Bronchial epithelial cell (primary cell): Measurements from ENCODE around the gene ZNF281. TPM values are rescaled to one million over a fixed set of nuclear protein-coding genes. Genes with fewer than 3 reads are reported as not detected.
"Not testable (repeated sequence)": the region's sequence is repeated elsewhere in the genome, so short reads cannot be mapped to it uniquely, and the experiment has no call there.

ENCODE experiments used
- DNase-seq: peaks from one replicate; pipeline ENCODE4 v3.0.0-alpha.2; 2010; ENCODE audit warnings: low read depth
- FAIRE-seq: peaks from 2 replicates; lab custom pipeline; 2011; peaks lifted over from hg19 to GRCh38; lab: Jason Lieb, UNC
- H3K27me3 ChIP-seq: 2 replicates; pipeline ENCODE4 v1.5.1; 2011; ENCODE audit warnings: low read length; ENCODE audit not compliant: control insufficient read depth, insufficient read depth
- H3K36me3 ChIP-seq: 2 replicates; pipeline ENCODE4 v1.5.1; 2011; ENCODE audit warnings: low read length; ENCODE audit not compliant: control insufficient read depth, insufficient read depth
- H3K4me3 ChIP-seq: 2 replicates; pipeline ENCODE4 v1.5.1; 2011; ENCODE audit warnings: mild to moderate bottlenecking, low read depth, low read length, control low read depth
- CTCF ChIP-seq: IDR thresholded peaks from 2 replicates; pipeline ENCODE4 v1.5.1; 2011; ENCODE audit warnings: mild to moderate bottlenecking, moderate library complexity, low read length, control low read depth, inconsistent platforms; ENCODE audit not compliant: insufficient read depth, severe bottlenecking
- total RNA-seq: library from RNA; depleted of rRNA; stranded (reverse); fragments of >200 nt; gene quantifications from 2 replicates; pipeline ENCODE4 v1.2.1, GENCODE V29; 2014

Gene ZNF281
- total RNA-seq, 1 donor from 2014 or later = 18.4 TPM

- FAIRE-seq (no peak), DNase-seq (peak; percentile 98)
- Histone ChIP-seq H3K36me3 (no peaks in the 10 kb centered on the region), H3K27me3 (no peaks in the 10 kb centered on the region), H3K4me3 (no peak overlapping the region)
- no peak for TF ChIP-seq CTCF
Measured at GRCh38 chr1:200415789-200416593, 6.2 kb upstream of the ZNF281 start.

DNA sequence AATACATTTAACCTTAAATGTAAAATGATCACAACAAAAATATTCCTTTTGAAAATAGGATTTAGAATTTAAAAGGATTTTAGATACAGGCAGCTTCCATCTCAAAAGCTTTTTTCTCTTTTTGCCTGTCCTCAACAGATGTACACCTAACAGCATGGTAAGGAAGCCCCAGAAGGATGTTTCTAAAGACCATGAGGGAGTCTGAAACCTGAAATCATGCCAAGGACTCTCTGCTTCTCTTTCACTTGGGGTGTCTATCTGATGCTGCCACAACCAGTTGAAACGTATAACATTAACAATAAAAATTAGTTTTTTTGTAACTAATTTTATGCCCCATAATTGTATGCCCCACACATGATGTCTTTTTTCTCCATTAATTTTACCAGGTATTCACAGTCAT, 5.4 kb upstream of the ZNF281 start:
- TF ChIP-seq CTCF = no peak
- no peak for FAIRE-seq
- DNase-seq = no peak
- Histone ChIP-seq H3K4me3 (no peak overlapping the region), H3K27me3 (no peaks in the 10 kb centered on the region), H3K36me3 (no peaks in the 10 kb centered on the region)

- H3K27me3 ChIP-seq = no peaks in the 10 kb centered on the region
- no peak for TF ChIP-seq CTCF
- FAIRE-seq (no peak), DNase-seq (no peak)
- H3K4me3 ChIP-seq = no peak overlapping the region
- no peaks in the 10 kb centered on the region for H3K36me3 ChIP-seq
Measured at GRCh38 chr1:200414657-200415056, 4.8 kb upstream of the ZNF281 start.

- not testable (repeated sequence) for H3K36me3 ChIP-seq, H3K27me3 ChIP-seq, H3K4me3 ChIP-seq, DNase-seq, FAIRE-seq
Measured at GRCh38 chr1:200413766-200414165, 3.9 kb upstream of the ZNF281 start.

- no peak for TF ChIP-seq CTCF
- peaks cover 6% of the 10 kb centered on the region for H3K36me3 ChIP-seq
- DNase-seq (no peak), FAIRE-seq (no peak)
- no peak overlapping the region for H3K4me3 ChIP-seq
- H3K27me3 ChIP-seq = no peaks in the 10 kb centered on the region
Measured at GRCh38 chr1:200411406-200412257, 1.8 kb upstream of the ZNF281 start.

DNA sequence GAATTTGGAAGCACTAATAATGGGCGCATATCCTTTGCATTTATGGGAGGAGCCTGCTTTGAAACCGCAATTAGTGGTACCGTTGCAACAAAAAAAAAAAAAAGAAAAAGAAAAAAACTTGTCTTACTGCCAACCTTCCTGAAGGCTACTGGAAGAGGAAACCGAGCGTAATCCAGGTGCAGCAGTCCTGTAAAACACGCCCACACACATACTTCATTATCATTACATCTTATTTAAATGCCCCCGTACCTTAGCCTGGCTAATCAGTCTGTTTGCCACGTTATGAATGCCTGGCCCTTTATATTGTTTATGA, 686 bp upstream of the ZNF281 start:
- no peak for TF ChIP-seq CTCF
- DNase-seq (peak; percentile 97), FAIRE-seq (no peak)

More for the DNA sequence above, 686 bp upstream of the ZNF281 start:
- H3K4me3 ChIP-seq = no peak overlapping the region
- H3K36me3 ChIP-seq = peaks cover 6% of the 10 kb centered on the region
- no peaks in the 10 kb centered on the region for H3K27me3 ChIP-seq
